Esophagus squamous epithelium (tissue), 5 donors: Measurements from ENCODE around the gene UBXN4. TPM values are rescaled to one million over a fixed set of nuclear protein-coding genes. Genes with fewer than 3 reads are reported as not detected.

Source experiments
- DNase-seq: peaks from one replicate; lab custom pipeline; 2025; lab: John Stamatoyannopoulos, UW
- H3K27ac ChIP-seq, 4 donors: fragments of 200-600 bp; sonication (generic); one replicate each; pipeline ENCODE4 v1.5.1; 2016 to 2019; ENCODE audit warnings: mild to moderate bottlenecking in 1 of 4
- H3K27me3 ChIP-seq, 4 donors: fragments of 200-600 bp; sonication (generic); 1 replicate in 3 of 4; 2 replicates in 1 of 4; pipeline versions ENCODE4 v1.5.1 to v1.6.0; 2017 to 2021; ENCODE audit warnings: antibody characterized with exemption in 1 of 4
- H3K36me3 ChIP-seq, 3 donors: fragments of 200-600 bp; sonication (generic); one replicate each; pipeline ENCODE4 v1.5.1; 2016 to 2019
- H3K4me1 ChIP-seq, 3 donors: fragments of 200-600 bp; sonication (generic); one replicate each; pipeline ENCODE4 v1.5.1; 2017 to 2019
- H3K4me3 ChIP-seq, 4 donors: fragments of 200-600 bp; sonication (generic); 1 replicate in 3 of 4; 2 replicates in 1 of 4; pipeline ENCODE4 v1.5.1; 2016 to 2019; ENCODE audit warnings: mild to moderate bottlenecking in 2 of 4, moderate library complexity in 1 of 4
- H3K9me3 ChIP-seq, 3 donors: fragments of 200-600 bp; sonication (generic); one replicate each; pipeline ENCODE4 v1.5.1; 2016 to 2019
- POLR2A ChIP-seq, 4 donors: fragments of 450-650 bp; IDR thresholded peaks; one replicate each; pipeline ENCODE4 v1.6.1; 2017; ENCODE audit warnings: antibody characterized with exemption in 4 of 4, mild to moderate bottlenecking in 4 of 4, moderate library complexity in 3 of 4
- WGBS, 2 donors: methylation state at CpG; one replicate each; pipeline ENCODE4 v1.1.5; 2018; 5-methylcytosine and 5-hydroxymethylcytosine counted together
- intact Hi-C: fragments of 100-400 bp; cut with DNase I; formaldehyde crosslinking; loops from one replicate; pipeline ENCODE4 v1.15.0; 2022
- total RNA-seq, 4 donors: library from RNA; depleted of rRNA; stranded (reverse); fragments of >200 nt; gene quantifications; one replicate each; pipeline ENCODE4 v1.1.0, GENCODE V29; 2016
- TF ChIP-seq, protein P1 (sequence below), 6 experiments: fragments of 450-650 bp in 4 of 6; fragments of 200-600 bp in 2 of 6; sonication (generic) in 2 of 6; IDR thresholded peaks; one replicate each; pipeline ENCODE4 v1.5.1; 2016 to 2019; ENCODE audit warnings: antibody characterized with exemption in 6 of 6, mild to moderate bottlenecking in 4 of 6, moderate library complexity in 4 of 6
- donor health status: DM: yes; HTN: yes; CAD: no.

Gene UBXN4
- total RNA-seq, 4 donors from 2014 or later, result 40.2 to 66.9 (median 49.2) TPM

DNA sequence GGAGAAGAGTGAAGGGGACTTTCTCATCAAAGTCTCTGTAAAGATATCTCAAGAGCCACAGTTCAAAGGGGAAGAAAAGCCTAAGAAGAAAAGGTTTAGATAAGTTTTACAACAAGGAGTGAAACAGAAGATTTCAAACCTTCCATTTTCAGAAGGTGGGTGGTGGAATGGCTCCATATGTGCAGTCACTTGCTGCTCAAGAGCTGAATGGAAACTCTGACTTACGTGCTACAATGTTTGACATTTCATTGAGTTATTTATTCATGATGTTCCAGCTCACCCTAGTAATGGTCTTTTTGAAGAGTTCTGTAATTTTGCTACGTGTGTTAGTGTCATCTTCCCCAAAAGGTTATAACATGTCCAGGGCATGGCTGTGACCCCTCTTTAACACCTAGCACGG is 73.6 kb downstream of the UBXN4 start:
- no peaks in the 10 kb centered on the region for H3K27me3 ChIP-seq
- intact Hi-C loops, result no loop called here
- H3K9me3 ChIP-seq, result no peaks in the 10 kb centered on the region
- H3K4me3 ChIP-seq, result no peak overlapping the region
- no peaks in the 10 kb centered on the region for H3K4me1 ChIP-seq
- H3K27ac ChIP-seq, result no peak overlapping the region
- no peaks in the 10 kb centered on the region for H3K36me3 ChIP-seq
- 64 to 65% methylated on average over 3 of the region's 3 CpGs for WGBS, 2 donors
- no peak for DNase-seq
- TF ChIP-seq, protein P1, sequence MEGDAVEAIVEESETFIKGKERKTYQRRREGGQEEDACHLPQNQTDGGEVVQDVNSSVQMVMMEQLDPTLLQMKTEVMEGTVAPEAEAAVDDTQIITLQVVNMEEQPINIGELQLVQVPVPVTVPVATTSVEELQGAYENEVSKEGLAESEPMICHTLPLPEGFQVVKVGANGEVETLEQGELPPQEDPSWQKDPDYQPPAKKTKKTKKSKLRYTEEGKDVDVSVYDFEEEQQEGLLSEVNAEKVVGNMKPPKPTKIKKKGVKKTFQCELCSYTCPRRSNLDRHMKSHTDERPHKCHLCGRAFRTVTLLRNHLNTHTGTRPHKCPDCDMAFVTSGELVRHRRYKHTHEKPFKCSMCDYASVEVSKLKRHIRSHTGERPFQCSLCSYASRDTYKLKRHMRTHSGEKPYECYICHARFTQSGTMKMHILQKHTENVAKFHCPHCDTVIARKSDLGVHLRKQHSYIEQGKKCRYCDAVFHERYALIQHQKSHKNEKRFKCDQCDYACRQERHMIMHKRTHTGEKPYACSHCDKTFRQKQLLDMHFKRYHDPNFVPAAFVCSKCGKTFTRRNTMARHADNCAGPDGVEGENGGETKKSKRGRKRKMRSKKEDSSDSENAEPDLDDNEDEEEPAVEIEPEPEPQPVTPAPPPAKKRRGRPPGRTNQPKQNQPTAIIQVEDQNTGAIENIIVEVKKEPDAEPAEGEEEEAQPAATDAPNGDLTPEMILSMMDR (IDR thresholded peaks at IDR 0.05), result no peak
- no peak for TF ChIP-seq POLR2A (IDR thresholded peaks at IDR 0.05)

DNA sequence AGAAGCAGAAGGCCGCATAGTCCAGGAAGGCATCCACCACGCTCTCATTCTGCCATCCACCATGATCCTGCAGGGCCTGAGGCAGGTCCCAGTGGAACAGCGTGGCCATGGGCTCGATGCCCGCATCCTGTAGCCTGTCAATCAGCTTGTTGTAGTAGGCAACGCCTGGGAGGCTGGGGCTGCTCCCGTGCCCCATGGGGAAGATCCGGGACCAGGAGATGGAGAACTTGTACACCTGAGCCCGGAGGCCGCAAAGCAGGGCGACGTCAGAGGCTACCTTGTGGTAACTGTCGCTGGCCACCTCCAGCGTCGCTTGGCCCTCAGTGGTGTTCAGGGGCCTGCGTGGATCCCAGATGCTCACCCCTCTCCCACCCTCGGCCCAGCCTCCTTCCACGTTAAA is 75.8 kb downstream of the UBXN4 start:
- Histone ChIP-seq H3K27me3 (no peaks in the 10 kb centered on the region), H3K4me1 (no peaks in the 10 kb centered on the region), H3K36me3 (no peaks in the 10 kb centered on the region), H3K27ac (no peak overlapping the region), H3K9me3 (no peaks in the 10 kb centered on the region), H3K4me3 (no peak overlapping the region)
- intact Hi-C loops, result no loop called here
- TF ChIP-seq, protein P1 (IDR thresholded peaks at IDR 0.05), result no peak
- TF ChIP-seq POLR2A (IDR thresholded peaks at IDR 0.05), result no peak
- WGBS, 2 donors, result 87% methylated on average over 9 of the region's 18 CpGs; no CpG with 5 or more reads in 1 of the 2 donors
- no peak for DNase-seq

DNA sequence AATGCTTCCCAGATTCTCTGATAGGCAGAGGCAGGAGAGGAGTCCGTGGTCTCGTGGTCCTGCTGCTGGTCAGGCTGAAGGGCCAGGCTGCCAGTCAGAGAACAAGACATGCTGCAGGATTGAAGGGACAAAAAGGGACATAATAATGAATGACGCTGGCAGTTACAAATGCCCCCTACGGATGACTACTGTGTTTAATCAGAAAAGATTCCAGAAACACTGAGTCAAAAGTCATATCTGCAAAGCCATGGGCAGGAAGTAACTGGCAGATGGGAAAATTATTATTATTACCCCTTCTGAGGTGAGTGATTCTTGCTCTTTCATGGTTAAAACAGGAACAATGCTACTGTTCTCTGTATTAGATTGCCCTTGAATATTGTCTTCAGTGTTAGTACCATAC is 76.3 kb downstream of the UBXN4 start:
- no peaks in the 10 kb centered on the region for H3K36me3 ChIP-seq
- DNase-seq, result no peak

DNA sequence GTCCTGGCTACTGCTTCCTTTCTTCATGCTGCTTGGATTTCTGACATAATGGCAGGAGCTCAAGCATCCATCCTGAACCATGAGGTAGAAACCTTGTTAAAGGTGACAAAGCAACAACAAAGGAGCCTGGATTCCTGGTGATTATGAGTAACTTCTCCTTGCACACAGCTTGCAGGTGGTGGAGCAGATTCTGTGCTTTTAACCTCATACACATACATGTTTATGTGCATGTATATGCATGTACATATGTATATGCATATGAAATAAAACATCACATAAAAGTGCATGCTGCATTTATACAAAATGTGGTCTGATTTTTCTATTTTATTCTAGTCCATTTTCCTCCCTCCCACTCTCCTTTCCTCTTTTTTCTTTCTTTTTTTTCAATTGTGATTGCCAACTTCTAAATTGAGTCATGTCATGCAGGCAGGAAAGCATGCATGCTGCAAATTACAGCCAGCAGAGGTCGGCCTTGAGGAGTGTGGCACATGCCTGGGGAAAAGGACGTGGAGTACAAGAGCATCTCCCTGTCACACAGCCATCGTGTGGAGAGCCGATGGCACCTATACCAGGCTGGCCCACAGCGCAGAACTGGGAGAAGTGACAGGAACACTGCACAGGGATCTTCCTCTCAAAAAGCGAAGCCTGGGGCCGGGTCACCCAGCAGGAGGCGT is 77.4 kb downstream of the UBXN4 start:
- intact Hi-C loops, result no loop called here
- WGBS, 2 donors, result 63 to 72% methylated on average over 7 of the region's 8 CpGs
- no peak for DNase-seq

More for the DNA sequence above, 76.3 kb downstream of the UBXN4 start:
- Histone ChIP-seq H3K9me3 (peaks cover 0 to 4% (median 0%) of the 10 kb centered on the region in 3 donors), H3K4me1 (no peaks in the 10 kb centered on the region), H3K27me3 (no peaks in the 10 kb centered on the region), H3K4me3 (no peak overlapping the region), H3K27ac (no peak overlapping the region)
- WGBS, 2 donors, result 72 to 76% methylated on average over 4 of the region's 4 CpGs
- intact Hi-C loops, result no loop called here
- TF ChIP-seq, protein P1 (IDR thresholded peaks at IDR 0.05), result no peak
- no peak for TF ChIP-seq POLR2A (IDR thresholded peaks at IDR 0.05)

DNA sequence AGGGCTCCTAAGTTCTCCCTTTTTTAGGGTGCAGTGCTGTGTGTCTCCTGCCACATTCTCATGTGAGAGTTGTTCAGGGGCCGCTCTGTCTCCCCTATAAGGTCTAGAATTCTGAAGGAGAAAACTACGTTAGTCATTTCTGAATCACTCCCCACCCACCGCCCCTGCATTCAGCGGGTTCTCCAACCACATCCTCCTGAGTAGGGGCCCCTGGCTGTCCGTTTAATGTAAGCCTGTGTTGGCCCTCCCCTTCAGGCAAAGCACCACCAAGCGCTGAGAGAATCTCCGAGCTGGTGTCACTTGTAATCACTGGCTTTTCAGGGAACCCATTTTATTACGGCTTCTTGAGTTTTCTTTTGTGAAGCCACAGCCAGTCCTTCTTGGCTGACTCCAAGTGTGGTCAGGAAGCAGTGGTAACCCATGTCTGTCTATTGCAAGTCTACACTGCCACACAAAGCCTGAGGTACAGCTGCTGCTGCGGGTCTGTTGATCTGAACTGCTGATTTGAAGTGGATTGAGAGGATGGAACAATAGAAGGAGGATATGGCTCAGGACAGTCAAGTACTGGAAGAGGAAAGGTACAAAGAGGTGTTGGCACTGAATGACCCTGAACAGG is 78.5 kb downstream of the UBXN4 start:
- intact Hi-C loops, result no loop called here
- DNase-seq, result no peak
- H3K27me3 ChIP-seq, result no peaks in the 10 kb centered on the region
- H3K36me3 ChIP-seq, result no peaks in the 10 kb centered on the region
- H3K4me1 ChIP-seq, result no peaks in the 10 kb centered on the region
- no peak overlapping the region for H3K27ac ChIP-seq
- 42 to 47% methylated on average over 6 to 7 of the region's 9 CpGs for WGBS, 2 donors
- peaks cover 0 to 5% (median 0%) of the 10 kb centered on the region in 3 donors for H3K9me3 ChIP-seq
- no peak for TF ChIP-seq POLR2A (IDR thresholded peaks at IDR 0.05)
- TF ChIP-seq, protein P1 (IDR thresholded peaks at IDR 0.05), result no peak
- no peak overlapping the region for H3K4me3 ChIP-seq

More for the DNA sequence above, 77.4 kb downstream of the UBXN4 start:
- H3K27ac ChIP-seq, result no peak overlapping the region
- H3K4me1 ChIP-seq, result no peaks in the 10 kb centered on the region
- H3K9me3 ChIP-seq, result peaks cover 0 to 5% (median 0%) of the 10 kb centered on the region in 3 donors
- H3K27me3 ChIP-seq, result no peaks in the 10 kb centered on the region
- TF ChIP-seq, protein P1 (IDR thresholded peaks at IDR 0.05), result peak in 1 of 6 experiments; percentile 21
- TF ChIP-seq POLR2A (IDR thresholded peaks at IDR 0.05), result no peak
- H3K36me3 ChIP-seq, result no peaks in the 10 kb centered on the region
- no peak overlapping the region for H3K4me3 ChIP-seq
